ENCODE measurements around the gene AHI1. TPM values are rescaled to one million over a fixed set of nuclear protein-coding genes. Genes with fewer than 3 reads are reported as not detected.
A peak's percentile ranks its signal among the peaks of the same experiment; 100 is the strongest.

Gene AHI1
- total and polyA plus RNA-seq, 2 of the 13 experiments (the other 11 are each of a cell fraction or from before 2014, with no cell fraction given) = 7.2 to 18.6 TPM

- TF ChIP-seq ATF2 (CRISPR knock-in tag; IDR thresholded peaks at IDR 0.05) (no peak), ZNF567 (CRISPR knock-in tag; IDR thresholded peaks at IDR 0.05; ENCODE audit: borderline replicate concordance) (no peak), ZNF619 (CRISPR knock-in tag; IDR thresholded peaks at IDR 0.05) (no peak), ZNF230 (CRISPR knock-in tag; IDR thresholded peaks at IDR 0.05) (no peak), NFE2L2 (IDR thresholded peaks at IDR 0.05; ENCODE audit: low read length) (no peak), ZNF772 (CRISPR knock-in tag; IDR thresholded peaks at IDR 0.05) (no peak), ZNF276 (CRISPR knock-in tag; IDR thresholded peaks at IDR 0.05; ENCODE audit: low read depth) (no peak), REST (IDR thresholded peaks at IDR 0.05; ENCODE audit: borderline replicate concordance in 1 of 2, low read depth in 1 of 2, low read length in 2 of 2) (peak in 1 of 2 experiments; percentile 3; a peak in 1 of 4 replicates), ZNF572 (CRISPR knock-in tag; IDR thresholded peaks at IDR 0.05) (no peak), FUBP1 (CRISPR knock-in tag; IDR thresholded peaks at IDR 0.05; ENCODE audit: borderline replicate concordance) (no peak), ZBTB2 (CRISPR knock-in tag; IDR thresholded peaks at IDR 0.05; ENCODE audit: low read depth) (no peak), BCL6 (CRISPR knock-in tag; IDR thresholded peaks at IDR 0.05) (no peak), STAT6 (CRISPR knock-in tag; IDR thresholded peaks at IDR 0.05; ENCODE audit: borderline replicate concordance) (no peak), NR2F1 (CRISPR knock-in tag; IDR thresholded peaks at IDR 0.05) (no peak)
These were observed 773 bp upstream of the AHI1 start (continued) for GRCh38 chr6:135498185-135498841.
